Gastrocnemius medialis (tissue), 4 donors: ENCODE measurements around the gene CACNA1D. TPM values are rescaled to one million over a fixed set of nuclear protein-coding genes. Genes with fewer than 3 reads are reported as not detected.
"Not testable (repeated sequence)": the region's sequence is repeated elsewhere in the genome, so short reads cannot be mapped to it uniquely, and the experiment has no call there.

Experiments
- ATAC-seq, 2 donors: fragments of 150-250 bp; one replicate each; pipeline ENCODE4 v1.9.1; 2016
- DNase-seq, 2 donors: peaks; one replicate each; pipeline ENCODE4 v3.0.0-alpha.2; 2019
- H3K27ac ChIP-seq, 4 donors: fragments of 200-600 bp; sonication (generic); 1 replicate in 1 of 4; 2 replicates in 3 of 4; pipeline ENCODE4 v1.5.1; 2016 to 2018; ENCODE audit warnings: mild to moderate bottlenecking in 2 of 4, moderate library complexity in 1 of 4
- H3K27me3 ChIP-seq, 3 donors: fragments of 200-600 bp; sonication (generic) in 2 of 3; 1 replicate in 1 of 3; 2 replicates in 2 of 3; pipeline versions ENCODE4 v1.5.1 to v1.6.0; 2016 to 2019; ENCODE audit warnings: mild to moderate bottlenecking in 1 of 3, moderate library complexity in 1 of 3
- H3K36me3 ChIP-seq, 2 donors: fragments of 200-600 bp; sonication (generic) in 1 of 2; one replicate each; pipeline ENCODE4 v1.5.1; 2017 to 2018
- H3K4me1 ChIP-seq, 2 donors: fragments of 200-600 bp; sonication (generic) in 1 of 2; one replicate each; pipeline ENCODE4 v1.5.1; 2016 to 2017; ENCODE audit warnings: mild to moderate bottlenecking in 2 of 2
- H3K4me3 ChIP-seq, 4 donors: fragments of 200-600 bp; sonication (generic) in 3 of 4; 1 replicate in 1 of 4; 2 replicates in 3 of 4; pipeline ENCODE4 v1.5.1; 2016 to 2019; ENCODE audit warnings: mild to moderate bottlenecking in 2 of 4
- H3K9me3 ChIP-seq, 3 donors: fragments of 200-600 bp; sonication (generic) in 2 of 3; 1 replicate in 1 of 3; 2 replicates in 2 of 3; pipeline ENCODE4 v1.5.1; 2016 to 2019
- CTCF ChIP-seq, 5 experiments: fragments of 450-650 bp in 3 of 5; fragments of 200-600 bp in 2 of 5; sonication (generic) in 2 of 5; IDR thresholded peaks in 4 of 5; conservative IDR thresholded peaks in 1 of 5; 1 replicate in 4 of 5; 2 replicates in 1 of 5; pipeline ENCODE4 v1.5.1; 2016 to 2019; ENCODE audit warnings: antibody characterized with exemption in 5 of 5, mild to moderate bottlenecking in 3 of 5, moderate library complexity in 3 of 5
- POLR2A ChIP-seq, 2 donors: fragments of 450-650 bp; IDR thresholded peaks; one replicate each; pipeline ENCODE4 v1.6.1; 2017; ENCODE audit warnings: antibody characterized with exemption in 2 of 2, mild to moderate bottlenecking in 2 of 2, moderate library complexity in 2 of 2
- in situ Hi-C, 4 donors: fragments of 200-750 bp; cut with MboI; loops; one replicate each; pipeline versions ENCODE4 v1.15.0 to v1.8.0; 2017; ENCODE audit warnings: low sequenced_read_pairs in 4 of 4
- intact Hi-C: fragments of 100-400 bp; cut with DNase I; formaldehyde crosslinking; loops from one replicate; pipeline ENCODE4 v1.15.1; 2023; ENCODE audit warnings: low total_unique reads
- total RNA-seq, 4 donors: library from RNA; depleted of rRNA; stranded (reverse); fragments of >200 nt; gene quantifications; one replicate each; pipeline versions ENCODE4 v1.1.0 to v1.2.3, GENCODE V29; 2016

CACNA1D gene
- total RNA-seq, 4 donors from 2014 or later = 0.18 to 0.34 TPM; not detected in 2

- H3K36me3 ChIP-seq = no peaks in the 10 kb centered on the region
- H3K4me3 ChIP-seq = no peak overlapping the region
- no peaks in the 10 kb centered on the region for H3K9me3 ChIP-seq
- H3K27me3 ChIP-seq = no peaks in the 10 kb centered on the region
- in situ Hi-C loops = no loop called here
- TF ChIP-seq POLR2A (IDR thresholded peaks at IDR 0.05) (no peak), CTCF (IDR thresholded peaks at IDR 0.05 in 4 of 5, conservative IDR thresholded peaks at IDR 0.05 in 1 of 5) (no peak)
- no peak for DNase-seq
- intact Hi-C loops = no loop called here
- ATAC-seq = no peak
- H3K4me1 ChIP-seq = no peaks in the 10 kb centered on the region
- H3K27ac ChIP-seq = no peak overlapping the region
Observed at GRCh38 chr3:53473422-53473821, 21.0 kb upstream of the CACNA1D start.

- H3K27ac ChIP-seq, DNase-seq, in situ Hi-C loops, ATAC-seq, H3K27me3 ChIP-seq, H3K4me1 ChIP-seq, H3K9me3 ChIP-seq, H3K4me3 ChIP-seq, intact Hi-C loops, H3K36me3 ChIP-seq: not testable (repeated sequence)
Observed at GRCh38 chr3:53476372-53476771, 18.0 kb upstream of the CACNA1D start.

GRCh38 chr3:53477689-53478088, 16.7 kb upstream of the CACNA1D start:
- H3K9me3 ChIP-seq, H3K4me1 ChIP-seq, ATAC-seq, H3K4me3 ChIP-seq, H3K27ac ChIP-seq, H3K27me3 ChIP-seq, intact Hi-C loops, in situ Hi-C loops, H3K36me3 ChIP-seq, DNase-seq: not testable (repeated sequence)

GRCh38 chr3:53478166-53478830, 16.1 kb upstream of the CACNA1D start:
- no peak overlapping the region for H3K4me3 ChIP-seq
- H3K27ac ChIP-seq = no peak overlapping the region
- peaks cover 0 to 4% (median 0%) of the 10 kb centered on the region in 3 donors for H3K27me3 ChIP-seq
- no peaks in the 10 kb centered on the region for H3K9me3 ChIP-seq
- no peak for TF ChIP-seq CTCF (IDR thresholded peaks at IDR 0.05 in 4 of 5, conservative IDR thresholded peaks at IDR 0.05 in 1 of 5)
- no peak for TF ChIP-seq POLR2A (IDR thresholded peaks at IDR 0.05)
- in situ Hi-C loops = no loop called here
- H3K36me3 ChIP-seq = no peaks in the 10 kb centered on the region
- intact Hi-C loops = no loop called here
- no peak for DNase-seq
- no peaks in the 10 kb centered on the region for H3K4me1 ChIP-seq
- ATAC-seq = no peak

GRCh38 chr3:53478921-53479664, 15.3 kb upstream of the CACNA1D start:
- Histone ChIP-seq H3K9me3 (no peaks in the 10 kb centered on the region), H3K4me3 (no peak overlapping the region), H3K27ac (no peak overlapping the region), H3K36me3 (no peaks in the 10 kb centered on the region), H3K27me3 (peaks cover 0 to 4% (median 0%) of the 10 kb centered on the region in 3 donors), H3K4me1 (no peaks in the 10 kb centered on the region)
- intact Hi-C loops = no loop called here
- no peak for ATAC-seq
- no peak for DNase-seq
- TF ChIP-seq CTCF (IDR thresholded peaks at IDR 0.05 in 4 of 5, conservative IDR thresholded peaks at IDR 0.05 in 1 of 5) (no peak), POLR2A (IDR thresholded peaks at IDR 0.05) (no peak)
- in situ Hi-C loops = no loop called here
